HepG2 (cell line): ENCODE measurements around the gene DOK4. TPM values are rescaled to one million over a fixed set of nuclear protein-coding genes. Genes with fewer than 3 reads are reported as not detected.

Experiments used
- ASH2L ChIP-seq: fragments of 300-600, 200-600 bp; sonication (generic); IDR thresholded peaks from 2 replicates; pipeline ENCODE4 v1.7.0; 2017; ENCODE audit warnings: low read depth, mild to moderate bottlenecking, moderate library complexity, mixed read lengths, low read length; ENCODE audit not compliant: insufficient read length
- FOXC1 ChIP-seq: sonication (generic); formaldehyde crosslinking; IDR thresholded peaks from 2 replicates; pipeline ENCODE4 v1.8.0; 2022; ENCODE audit warnings: mild to moderate bottlenecking, missing genetic modification reagents, borderline replicate concordance
- GFI1 ChIP-seq: sonication (generic); formaldehyde crosslinking; IDR thresholded peaks from 2 replicates; pipeline ENCODE4 v1.5.0; 2020; ENCODE audit warnings: missing genetic modification reagents, mild to moderate bottlenecking, borderline replicate concordance
- GTF3A ChIP-seq: sonication (generic); formaldehyde crosslinking; conservative IDR thresholded peaks from 2 replicates; pipeline ENCODE4 v1.4.0; 2020; ENCODE audit warnings: mild to moderate bottlenecking, missing genetic modification reagents
- GZF1 ChIP-seq: sonication (generic); formaldehyde crosslinking; IDR thresholded peaks from 2 replicates; pipeline ENCODE4 v1.5.1; 2020; ENCODE audit warnings: mild to moderate bottlenecking, missing genetic modification reagents
- KAT2B ChIP-seq: fragments of 150-350 bp; IDR thresholded peaks from 2 replicates; pipeline ENCODE4 v1.6.1; 2014; ENCODE audit warnings: low read depth, low read length, borderline replicate concordance
- MIER2 ChIP-seq: IDR thresholded peaks from 2 replicates; pipeline ENCODE4 v1.6.1; 2016; ENCODE audit warnings: missing biosample characterization, missing genetic modification reagents
- NR2F2 ChIP-seq: IDR thresholded peaks from 2 replicates; pipeline ENCODE4 v1.6.1; 2012; ENCODE audit warnings: low read depth, inconsistent platforms, borderline replicate concordance
- PCBP1 ChIP-seq: fragments of 200-400 bp; formaldehyde crosslinking; IDR thresholded peaks from 2 replicates; pipeline ENCODE4 v1.6.1; 2017; ENCODE audit warnings: mild to moderate bottlenecking, low read depth, low read length, borderline replicate concordance
- PHF5A ChIP-seq: IDR thresholded peaks from one replicate; pipeline ENCODE4 v1.6.1; 2018; ENCODE audit warnings: low read depth, missing genetic modification reagents; ENCODE audit not compliant: unreplicated experiment
- REPIN1 ChIP-seq: sonication (generic); formaldehyde crosslinking; IDR thresholded peaks from 2 replicates; pipeline ENCODE4 v1.8.0; 2022; ENCODE audit warnings: missing genetic modification reagents, low read depth, mild to moderate bottlenecking, borderline replicate concordance
- SETDB1 ChIP-seq: sonication (generic); formaldehyde crosslinking; IDR thresholded peaks from 2 replicates; pipeline ENCODE4 v1.5.1; 2020; ENCODE audit warnings: missing genetic modification reagents, mild to moderate bottlenecking, borderline replicate concordance
- SNAPC2 ChIP-seq: sonication (generic); formaldehyde crosslinking; IDR thresholded peaks from 2 replicates; pipeline ENCODE4 v1.8.1; 2022; ENCODE audit warnings: mild to moderate bottlenecking, missing genetic modification reagents
- TAF1 ChIP-seq: sonication (generic); formaldehyde crosslinking; IDR thresholded peaks from 2 replicates; pipeline ENCODE4 v1.4.0; 2020; ENCODE audit warnings: missing genetic modification reagents
- ZNF20 ChIP-seq: sonication (generic); formaldehyde crosslinking; IDR thresholded peaks from 2 replicates; pipeline ENCODE4 v1.4.0; 2020; ENCODE audit warnings: mild to moderate bottlenecking, moderate library complexity, missing genetic modification reagents
- ZNF263 ChIP-seq: sonication (generic); formaldehyde crosslinking; IDR thresholded peaks from 2 replicates; pipeline ENCODE4 v1.4.0; 2020; ENCODE audit warnings: missing genetic modification reagents
- ZNF30 ChIP-seq: sonication (generic); formaldehyde crosslinking; IDR thresholded peaks from 2 replicates; pipeline ENCODE4 v1.5.0; 2020; ENCODE audit warnings: mild to moderate bottlenecking, missing genetic modification reagents
- ZNF350 ChIP-seq: sonication (generic); formaldehyde crosslinking; IDR thresholded peaks from 2 replicates; pipeline ENCODE4 v1.4.0; 2020; ENCODE audit warnings: mild to moderate bottlenecking, low read depth, missing genetic modification reagents, borderline replicate concordance
- ZNF75D ChIP-seq: sonication (generic); formaldehyde crosslinking; IDR thresholded peaks from 2 replicates; pipeline ENCODE4 v1.8.1; 2023; ENCODE audit warnings: missing genetic modification reagents, mild to moderate bottlenecking, borderline replicate concordance
- polyA plus RNA-seq, 8 experiments: library from polyadenylated mRNA; depleted of rRNA in 3 of 8; stranded (reverse) in 7 of 8; unstranded in 1 of 8; fragments of >200 nt; fragmentation: Illumina TruSeq in 4 of 8; extraction: Trizol in 4 of 8; gene quantifications; 2 replicates each; pipeline versions ENCODE4 v1.2.1 to v1.2.3, GENCODE V29; 2011 to 2016; ENCODE audit warnings: low read depth in 4 of 8, missing spikeins in 1 of 8, mixed read lengths in 1 of 8; ENCODE audit not compliant: insufficient read depth in 1 of 8
- total RNA-seq, 5 experiments: library from RNA; depleted of rRNA; stranded (reverse); fragments of >200 nt; fragmentation: Illumina TruSeq; extraction: Trizol; gene quantifications; 2 replicates each; pipeline ENCODE4 v1.2.3, GENCODE V29; 2016; ENCODE audit warnings: low read depth in 1 of 5
- TF ChIP-seq, protein P1 (sequence below): sonication (generic); formaldehyde crosslinking; IDR thresholded peaks from 2 replicates; pipeline ENCODE4 v1.5.1; 2020; ENCODE audit warnings: mild to moderate bottlenecking, missing genetic modification reagents, borderline replicate concordance
- TF ChIP-seq, protein P2 (sequence below): sonication (generic); formaldehyde crosslinking; IDR thresholded peaks from 2 replicates; pipeline ENCODE4 v1.4.0; 2020; ENCODE audit warnings: missing genetic modification reagents

DOK4 gene
- total and polyA plus RNA-seq, 2 of the 13 experiments (the other 11 are each of a cell fraction or from before 2014, with no cell fraction given), result 52.7 to 70.0 TPM

DNA sequence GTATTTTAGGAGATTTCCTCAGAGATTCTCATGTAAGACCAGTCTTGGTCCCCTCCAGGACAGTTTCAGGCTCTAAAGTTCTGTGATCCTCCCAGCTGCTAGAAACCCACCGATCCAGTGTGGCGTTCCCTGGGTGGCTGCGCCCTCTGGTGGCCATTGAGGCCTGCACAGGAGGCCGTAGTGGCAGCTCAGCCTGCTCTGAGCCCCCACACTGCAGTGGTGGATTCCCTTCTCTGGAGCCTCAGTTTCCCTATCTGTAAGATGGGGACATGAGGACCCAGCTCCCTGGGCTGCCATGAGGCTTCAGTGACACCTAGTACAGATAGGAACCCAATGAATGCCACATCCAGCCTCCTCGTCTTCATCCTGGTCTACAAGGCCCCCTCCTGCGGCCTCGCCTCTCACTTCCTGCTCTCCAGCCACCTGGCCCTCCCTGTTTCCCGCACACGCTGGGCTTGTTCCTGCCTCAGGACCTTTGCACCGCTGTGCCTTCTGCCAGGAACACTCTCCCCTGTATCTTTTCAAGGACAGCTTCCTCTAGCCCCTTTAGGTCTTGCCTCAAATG lies 33.6 kb upstream of the DOK4 start (continued):
- no peak for TF ChIP-seq ZNF30 (CRISPR knock-in tag)
- TF ChIP-seq ASH2L, result no peak
- TF ChIP-seq GZF1 (CRISPR knock-in tag), result peak; percentile 94
- TF ChIP-seq SNAPC2 (CRISPR knock-in tag), result no peak
- peak; percentile 77; the same call in 1 of the 2 replicates for TF ChIP-seq REPIN1 (CRISPR knock-in tag)
- TF ChIP-seq FOXC1 (CRISPR knock-in tag), result no peak
- no peak for TF ChIP-seq GTF3A (CRISPR knock-in tag)
- TF ChIP-seq ZNF20 (CRISPR knock-in tag), result no peak
- TF ChIP-seq, protein P1, sequence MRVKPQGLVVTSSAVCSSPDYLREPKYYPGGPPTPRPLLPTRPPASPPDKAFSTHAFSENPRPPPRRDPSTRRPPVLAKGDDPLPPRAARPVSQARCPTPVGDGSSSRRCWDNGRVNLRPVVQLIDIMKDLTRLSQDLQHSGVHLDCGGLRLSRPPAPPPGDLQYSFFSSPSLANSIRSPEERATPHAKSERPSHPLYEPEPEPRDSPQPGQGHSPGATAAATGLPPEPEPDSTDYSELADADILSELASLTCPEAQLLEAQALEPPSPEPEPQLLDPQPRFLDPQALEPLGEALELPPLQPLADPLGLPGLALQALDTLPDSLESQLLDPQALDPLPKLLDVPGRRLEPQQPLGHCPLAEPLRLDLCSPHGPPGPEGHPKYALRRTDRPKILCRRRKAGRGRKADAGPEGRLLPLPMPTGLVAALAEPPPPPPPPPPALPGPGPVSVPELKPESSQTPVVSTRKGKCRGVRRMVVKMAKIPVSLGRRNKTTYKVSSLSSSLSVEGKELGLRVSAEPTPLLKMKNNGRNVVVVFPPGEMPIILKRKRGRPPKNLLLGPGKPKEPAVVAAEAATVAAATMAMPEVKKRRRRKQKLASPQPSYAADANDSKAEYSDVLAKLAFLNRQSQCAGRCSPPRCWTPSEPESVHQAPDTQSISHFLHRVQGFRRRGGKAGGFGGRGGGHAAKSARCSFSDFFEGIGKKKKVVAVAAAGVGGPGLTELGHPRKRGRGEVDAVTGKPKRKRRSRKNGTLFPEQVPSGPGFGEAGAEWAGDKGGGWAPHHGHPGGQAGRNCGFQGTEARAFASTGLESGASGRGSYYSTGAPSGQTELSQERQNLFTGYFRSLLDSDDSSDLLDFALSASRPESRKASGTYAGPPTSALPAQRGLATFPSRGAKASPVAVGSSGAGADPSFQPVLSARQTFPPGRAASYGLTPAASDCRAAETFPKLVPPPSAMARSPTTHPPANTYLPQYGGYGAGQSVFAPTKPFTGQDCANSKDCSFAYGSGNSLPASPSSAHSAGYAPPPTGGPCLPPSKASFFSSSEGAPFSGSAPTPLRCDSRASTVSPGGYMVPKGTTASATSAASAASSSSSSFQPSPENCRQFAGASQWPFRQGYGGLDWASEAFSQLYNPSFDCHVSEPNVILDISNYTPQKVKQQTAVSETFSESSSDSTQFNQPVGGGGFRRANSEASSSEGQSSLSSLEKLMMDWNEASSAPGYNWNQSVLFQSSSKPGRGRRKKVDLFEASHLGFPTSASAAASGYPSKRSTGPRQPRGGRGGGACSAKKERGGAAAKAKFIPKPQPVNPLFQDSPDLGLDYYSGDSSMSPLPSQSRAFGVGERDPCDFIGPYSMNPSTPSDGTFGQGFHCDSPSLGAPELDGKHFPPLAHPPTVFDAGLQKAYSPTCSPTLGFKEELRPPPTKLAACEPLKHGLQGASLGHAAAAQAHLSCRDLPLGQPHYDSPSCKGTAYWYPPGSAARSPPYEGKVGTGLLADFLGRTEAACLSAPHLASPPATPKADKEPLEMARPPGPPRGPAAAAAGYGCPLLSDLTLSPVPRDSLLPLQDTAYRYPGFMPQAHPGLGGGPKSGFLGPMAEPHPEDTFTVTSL (CRISPR knock-in tag), result no peak
- peak; percentile 73 for TF ChIP-seq PHF5A (CRISPR knock-in tag)
- no peak for TF ChIP-seq PCBP1
- no peak for TF ChIP-seq GFI1
- no peak for TF ChIP-seq ZNF350 (CRISPR knock-in tag)
- TF ChIP-seq TAF1 (CRISPR knock-in tag), result no peak
- TF ChIP-seq NR2F2, result no peak
- peak; percentile 70; the same call in 1 of the 2 replicates for TF ChIP-seq ZNF263 (CRISPR knock-in tag)
- no peak for TF ChIP-seq SETDB1 (CRISPR knock-in tag)
- TF ChIP-seq MIER2 (CRISPR knock-in tag), result no peak
- TF ChIP-seq ZNF75D, result no peak
- TF ChIP-seq, protein P2, sequence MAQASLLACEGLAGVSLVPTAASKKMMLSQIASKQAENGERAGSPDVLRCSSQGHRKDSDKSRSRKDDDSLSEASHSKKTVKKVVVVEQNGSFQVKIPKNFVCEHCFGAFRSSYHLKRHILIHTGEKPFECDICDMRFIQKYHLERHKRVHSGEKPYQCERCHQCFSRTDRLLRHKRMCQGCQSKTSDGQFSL (CRISPR knock-in tag), result no peak
- no peak for TF ChIP-seq KAT2B
